ENCODE results near the gene ASB3.
"Not testable (repeated sequence)": the region's sequence is repeated elsewhere in the genome, so short reads cannot be mapped to it uniquely, and the experiment has no call there.

ASB3 gene

DNA sequence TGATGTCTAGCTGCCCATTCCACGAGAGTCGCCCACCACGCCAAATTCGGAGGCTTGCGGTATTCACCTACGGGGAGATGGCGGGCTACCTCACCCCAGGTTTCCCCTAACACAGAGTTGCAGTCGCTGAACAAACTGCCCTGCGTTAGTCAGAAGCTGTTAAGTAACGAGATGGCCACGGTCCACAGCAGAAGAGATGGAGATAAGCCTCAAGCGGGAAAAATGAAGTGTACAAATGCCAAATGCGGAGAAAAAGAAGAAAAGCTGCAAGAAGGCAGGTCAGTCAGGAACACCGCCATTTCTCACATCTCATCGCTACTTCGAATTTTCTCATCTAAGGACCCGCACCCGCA, 425 bp downstream of the ASB3 start:
- DNase-seq, result peak; percentile 23 to 38

DNA sequence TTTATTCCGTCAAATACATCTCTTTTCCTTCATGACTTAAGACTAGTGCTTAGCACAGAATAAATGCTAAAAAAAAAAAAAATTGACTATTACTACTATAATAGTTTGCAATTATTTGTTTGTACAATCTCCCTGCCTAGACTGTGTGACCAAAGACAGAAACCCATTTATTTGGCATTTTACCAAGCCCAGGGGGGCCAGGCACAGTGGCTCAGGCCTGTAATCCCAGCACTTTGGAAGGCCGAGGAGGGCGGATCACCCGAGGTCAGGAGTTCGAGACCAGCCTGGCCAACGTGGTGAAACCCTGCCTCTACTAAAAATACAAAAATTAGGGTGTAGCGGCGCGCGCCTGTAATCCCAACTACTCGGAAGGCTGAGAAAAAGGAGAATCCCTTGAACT, 1.4 kb downstream of the ASB3 start:
- no peak for DNase-seq

DNA sequence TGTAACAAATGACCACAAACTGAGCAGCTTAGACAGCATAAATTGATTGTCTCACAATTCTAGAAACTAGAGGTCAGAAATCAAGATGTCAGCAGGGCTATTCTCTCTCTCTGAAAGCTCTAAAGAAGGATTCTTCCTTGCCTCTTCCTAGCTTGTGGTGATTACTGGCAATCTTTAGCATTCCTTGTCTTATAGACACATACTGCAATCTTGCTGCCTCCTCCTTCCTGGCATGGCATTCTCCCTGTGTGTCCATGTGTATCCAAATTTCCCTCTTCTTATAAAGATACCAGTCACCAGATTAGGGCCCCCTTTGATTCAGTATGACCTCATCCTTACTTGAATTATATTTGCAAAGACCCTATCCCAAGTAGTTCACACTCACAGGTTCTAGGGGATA, 2.3 kb downstream of the ASB3 start:
- no peak for DNase-seq

DNA sequence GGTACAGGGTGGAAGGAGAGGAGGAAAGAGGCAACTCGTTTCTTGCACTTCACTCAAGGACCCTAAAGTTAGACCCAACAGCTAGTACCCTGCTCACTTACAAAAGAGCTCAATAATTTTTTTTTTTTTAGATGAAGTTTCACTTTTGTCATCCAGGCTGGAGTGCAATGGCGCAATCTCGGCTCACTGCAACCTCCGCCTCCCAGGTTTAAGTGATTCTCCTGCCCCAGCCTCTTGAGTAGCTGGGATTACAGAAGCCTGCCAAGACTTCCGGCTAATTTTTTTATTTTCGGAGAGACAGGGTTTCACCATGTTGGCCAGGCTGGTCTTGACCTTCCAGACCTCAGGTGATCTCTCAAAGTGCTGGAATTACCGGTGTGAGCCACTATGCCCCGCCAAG, 4.1 kb downstream of the ASB3 start:
- DNase-seq, result no peak

DNA sequence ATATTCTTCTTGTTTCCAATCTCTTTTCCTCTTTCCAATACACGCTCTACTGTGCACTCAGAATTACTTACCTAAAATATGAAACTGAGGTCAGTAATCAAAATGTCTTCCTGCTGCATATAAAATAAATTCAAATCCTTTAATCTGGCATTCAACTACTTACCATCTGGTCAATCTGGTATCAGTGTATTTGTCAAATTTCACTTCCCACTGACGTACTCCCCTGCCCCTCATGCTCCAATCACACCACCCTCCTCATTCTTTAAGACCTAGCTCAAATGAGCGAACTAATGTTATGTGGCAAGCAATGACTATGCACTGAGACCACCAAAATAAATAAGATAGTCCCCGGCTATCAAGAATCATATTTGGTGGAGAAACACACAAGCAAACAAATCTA, 6.7 kb downstream of the ASB3 start:
- DNase-seq, result no peak

DNA sequence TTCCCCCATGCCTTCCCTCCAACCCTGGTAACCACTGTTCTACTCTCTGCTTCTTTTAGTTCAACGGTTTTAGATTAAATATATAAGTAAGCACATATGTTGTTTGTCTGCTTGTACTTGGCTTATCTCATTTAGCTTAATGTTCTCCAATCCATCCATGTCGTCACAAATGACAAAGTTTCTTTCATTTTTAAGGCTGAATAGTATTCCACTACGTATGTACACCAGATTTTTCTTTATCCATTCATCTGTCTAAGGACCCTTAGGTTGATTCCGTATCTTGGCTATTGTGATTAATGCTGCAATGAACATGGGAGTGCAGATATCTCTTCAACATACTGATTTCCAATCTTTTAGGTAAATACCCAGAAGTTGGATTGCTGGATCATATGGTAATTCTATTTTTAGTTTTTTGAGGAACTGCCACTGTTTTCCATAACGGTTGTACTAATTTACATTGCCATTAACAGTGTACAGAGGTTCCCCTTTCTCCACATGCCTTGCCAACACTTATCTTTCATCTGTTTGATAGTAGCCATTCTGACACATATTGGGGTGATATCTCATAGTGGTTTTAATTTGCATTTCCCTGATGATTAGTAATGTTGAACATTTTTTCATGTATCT, 8.1 kb downstream of the ASB3 start:
- no peak for DNase-seq

DNA sequence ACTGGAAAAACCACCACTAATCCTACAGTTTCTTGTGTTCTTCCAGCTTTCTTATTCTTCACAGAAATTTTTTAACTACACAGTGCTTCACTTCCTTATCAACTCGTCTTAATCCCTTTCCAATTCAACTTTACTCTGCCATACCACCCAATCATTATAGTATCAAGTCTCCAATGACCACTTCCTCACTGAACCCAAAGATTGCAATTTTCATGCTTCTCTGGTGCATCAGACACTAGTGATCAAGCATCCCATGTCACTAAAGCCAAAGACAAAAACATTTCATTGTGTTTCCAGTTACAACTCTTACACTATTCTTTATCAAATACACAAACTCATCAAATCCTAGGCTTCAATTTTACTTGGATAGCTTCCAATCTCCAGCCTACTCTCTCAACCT, 9.6 kb downstream of the ASB3 start:
- no peak for DNase-seq

DNA sequence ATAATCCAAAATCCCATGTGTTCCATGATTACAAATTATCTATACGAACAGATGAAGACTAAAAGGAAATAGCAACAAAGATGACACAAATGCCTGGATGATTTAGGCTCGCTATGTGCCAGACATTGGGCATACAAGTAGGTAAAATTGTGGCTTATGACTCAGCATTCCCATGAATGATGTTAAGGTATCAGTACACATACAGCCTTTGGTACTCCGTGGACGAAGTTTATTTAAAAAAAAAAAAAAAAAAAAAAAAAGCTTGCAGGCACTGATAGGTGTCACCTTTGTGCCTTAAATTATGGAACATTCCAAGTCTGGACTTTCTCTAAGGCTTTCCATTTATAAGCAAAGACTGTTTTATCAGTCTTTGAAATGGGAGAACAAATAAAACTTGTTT, 16.5 kb downstream of the ASB3 start:
- no peak for DNase-seq

DNA sequence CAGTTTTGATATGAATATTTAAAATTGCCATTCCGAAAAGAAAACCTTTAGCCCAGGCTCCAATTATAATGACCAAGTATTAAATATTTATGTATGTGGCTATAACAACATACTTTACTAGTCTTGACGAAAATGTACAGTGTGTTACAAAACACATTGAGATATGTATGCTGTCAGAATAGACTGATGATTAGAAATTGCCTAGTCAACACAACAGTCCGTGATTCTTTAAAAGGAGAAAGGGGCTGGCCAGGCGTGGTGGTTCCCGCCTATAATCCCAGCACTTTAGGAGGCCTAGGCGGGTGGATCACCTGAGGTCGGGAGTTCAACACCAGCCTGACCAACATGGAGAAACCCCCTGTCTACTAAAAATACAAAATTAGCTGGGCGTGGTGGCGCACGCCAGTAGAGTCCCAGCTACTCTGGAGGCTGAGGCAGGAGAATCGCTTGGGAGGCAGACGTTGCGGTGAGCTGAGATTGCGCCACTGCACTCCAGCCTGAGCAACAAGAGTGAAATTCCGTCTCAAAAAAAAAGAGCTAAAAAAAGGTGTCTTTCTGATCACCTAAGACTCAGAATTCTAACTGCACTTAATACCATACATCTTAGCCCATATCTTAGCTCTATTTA, 17.3 kb downstream of the ASB3 start:
- no peak for DNase-seq

DNA sequence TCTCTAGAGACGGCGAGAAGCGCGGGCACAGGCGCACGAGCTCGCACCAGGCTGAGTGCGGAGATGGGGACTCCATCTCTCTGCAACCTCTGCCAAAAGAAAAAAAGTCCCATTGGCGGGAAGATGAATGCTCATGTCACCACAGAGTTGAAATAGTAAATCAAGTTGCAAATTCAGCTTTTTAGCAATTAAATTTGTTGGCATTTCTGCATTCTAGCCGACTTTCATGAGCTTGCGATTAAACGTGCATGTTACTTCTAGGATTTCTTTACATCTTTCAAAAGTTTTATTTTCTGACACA, 18.6 kb downstream of the ASB3 start:
- DNase-seq, result no peak

DNA sequence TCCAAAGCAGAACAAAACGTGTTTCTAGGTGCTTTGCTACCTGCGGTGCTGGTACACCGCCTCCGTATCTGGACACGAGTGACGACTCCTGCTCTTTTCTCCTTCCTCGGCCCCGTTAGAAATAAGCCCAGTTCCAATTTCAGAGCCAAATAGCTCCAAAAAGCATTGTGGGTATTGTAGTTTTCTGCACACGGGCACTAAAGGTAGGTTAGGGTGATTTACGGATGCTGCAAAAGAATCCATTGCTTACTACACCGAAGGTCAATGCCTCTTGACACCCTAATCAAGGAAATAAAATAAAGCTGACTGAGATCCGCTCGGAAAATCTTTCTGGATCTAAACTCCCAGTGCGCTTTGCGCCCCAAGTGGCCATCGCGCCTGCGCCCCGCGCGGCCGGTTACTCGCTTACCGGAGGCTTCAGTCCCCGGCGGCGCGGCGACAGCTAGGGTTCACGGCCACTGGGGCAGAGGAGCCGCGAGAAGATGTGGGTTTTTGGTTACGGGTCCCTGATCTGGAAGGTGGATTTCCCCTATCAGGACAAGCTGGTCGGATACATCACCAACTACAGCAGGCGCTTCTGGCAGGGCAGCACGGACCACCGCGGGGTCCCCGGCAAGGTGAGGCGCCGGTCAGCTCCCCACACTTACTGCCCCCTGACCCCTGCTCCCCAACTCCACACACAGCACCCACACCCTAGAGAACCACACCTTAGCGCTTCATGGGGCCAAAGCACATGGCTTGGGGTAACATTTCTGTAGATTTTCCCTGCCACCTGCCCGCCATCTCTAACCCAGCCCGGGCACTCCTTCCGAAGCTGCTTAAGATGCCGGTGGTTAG, 19.1 kb downstream of the ASB3 start, which contains the start of gene CHAC2:
Gene CHAC2 (plus strand): TSS at position 400 of the 837 bp plus-strand sequence. CDS start 83 bp downstream, at position 483.
- peak; percentile 88 to 89 for DNase-seq

DNA sequence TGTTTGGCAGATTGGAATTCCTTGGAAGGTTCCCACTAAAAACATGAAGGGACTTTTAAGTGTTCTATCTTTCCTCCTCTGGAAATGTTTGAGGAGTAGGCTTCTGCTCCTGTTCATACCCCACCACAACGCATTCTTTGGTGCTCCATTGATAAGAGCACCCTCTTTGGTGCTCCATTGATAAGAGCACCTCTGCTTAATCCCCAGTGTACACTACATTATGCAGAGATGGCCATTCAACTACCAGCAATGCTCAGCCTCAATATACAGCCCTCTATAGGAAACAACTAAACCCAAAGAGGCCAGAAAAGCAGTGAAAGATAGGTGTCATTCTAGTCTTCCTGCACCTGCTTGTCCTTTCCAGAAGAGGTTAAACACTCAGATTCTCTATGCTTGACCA, 21.0 kb downstream of the ASB3 start:
- DNase-seq, result no peak

DNA sequence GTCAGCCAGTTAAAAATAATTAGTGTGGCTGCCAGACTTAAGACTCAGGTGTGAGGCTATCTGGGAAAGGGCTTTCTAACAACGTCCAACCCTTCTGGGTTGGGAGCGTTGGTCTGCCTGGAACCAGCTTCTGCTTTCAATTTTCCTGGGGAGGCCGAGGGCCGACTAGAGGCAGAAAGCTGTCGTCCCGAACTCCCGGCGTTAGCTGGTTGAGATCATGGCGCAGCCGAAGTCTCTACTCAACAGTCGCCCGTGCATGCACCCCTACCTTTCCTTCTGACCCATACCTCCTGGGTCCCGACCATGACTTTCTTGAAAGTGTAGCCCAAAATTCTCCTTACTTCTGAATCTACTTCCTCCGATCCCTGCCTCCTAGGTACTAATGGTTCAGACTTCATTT, 29.5 kb downstream of the ASB3 start:
- not testable (repeated sequence) for DNase-seq

DNA sequence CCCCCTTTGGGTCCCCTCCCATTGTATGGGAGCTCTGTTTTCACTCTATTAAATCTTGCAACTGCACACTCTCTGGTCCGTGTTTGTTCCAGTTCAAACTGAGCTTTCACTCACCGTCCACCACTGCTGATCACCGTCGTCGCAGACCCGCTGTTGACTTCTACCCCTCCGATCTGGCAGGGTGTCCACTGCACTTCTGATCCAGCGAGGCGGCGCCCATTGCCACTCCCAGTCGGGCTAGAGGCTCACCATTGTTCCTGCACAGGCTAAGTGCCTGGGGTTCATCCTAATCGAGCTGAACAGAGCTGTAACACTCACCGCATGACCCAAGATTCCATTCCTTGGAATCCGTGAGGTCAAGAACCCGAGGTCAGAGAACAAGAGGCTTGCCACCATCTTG, 30.1 kb downstream of the ASB3 start:
- DNase-seq, result no peak

DNA sequence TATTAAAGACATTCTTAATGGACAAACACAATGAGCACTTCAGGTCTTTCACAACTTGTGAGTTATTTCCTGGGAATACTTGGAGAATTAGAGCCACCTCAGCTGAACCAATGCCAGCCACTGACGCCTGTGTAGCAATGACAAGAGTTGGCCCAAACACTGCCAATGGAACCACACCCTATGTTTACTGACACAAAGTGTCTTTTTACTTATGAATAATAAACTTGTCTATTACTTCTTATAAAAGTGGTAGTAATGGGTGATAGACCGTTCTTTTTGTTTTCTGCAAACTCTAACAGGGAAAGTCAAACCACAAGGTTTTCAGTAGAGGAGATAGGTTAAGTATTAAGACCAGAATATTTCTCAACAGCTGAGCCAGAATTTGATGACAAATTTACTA, 31.6 kb downstream of the ASB3 start:
- no peak for DNase-seq

DNA sequence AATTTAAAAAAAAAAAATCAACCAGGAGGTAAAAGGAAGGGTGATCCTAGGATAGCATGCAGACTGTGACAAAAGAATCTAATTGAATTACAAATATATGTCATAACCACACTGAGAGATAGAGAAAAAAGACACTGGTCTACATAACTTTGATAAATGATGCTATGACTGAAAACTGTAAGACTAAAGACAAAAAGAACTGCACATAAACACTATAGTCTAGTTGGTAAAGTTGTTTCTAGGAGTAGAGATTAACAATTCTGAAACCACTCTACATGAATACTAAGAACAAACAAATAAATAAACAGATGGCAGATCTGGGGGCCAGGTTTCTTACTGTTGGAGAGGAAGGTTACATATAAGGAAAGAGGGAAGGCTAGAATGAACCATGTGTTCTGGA, 33.7 kb downstream of the ASB3 start:
- no peak for DNase-seq

DNA sequence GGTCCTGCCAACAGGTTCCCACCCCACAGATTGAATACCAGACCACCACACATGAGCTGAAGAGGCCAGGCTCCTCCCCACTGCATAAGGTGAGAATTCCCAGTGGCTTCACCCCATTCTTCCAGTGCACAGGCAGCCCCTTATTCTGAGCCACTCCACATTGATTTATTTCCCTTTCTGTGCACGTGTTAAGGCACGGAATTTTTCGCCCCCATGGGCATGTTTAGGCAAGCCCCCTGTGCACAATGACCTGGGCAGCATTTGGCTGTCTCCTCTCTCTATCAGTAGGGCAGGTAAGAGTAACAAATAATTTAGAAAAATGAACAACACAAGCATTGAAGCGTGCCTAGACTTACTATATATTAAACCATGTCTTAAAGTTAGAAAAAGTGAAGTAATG, 34.4 kb downstream of the ASB3 start:
- DNase-seq, result no peak

DNA sequence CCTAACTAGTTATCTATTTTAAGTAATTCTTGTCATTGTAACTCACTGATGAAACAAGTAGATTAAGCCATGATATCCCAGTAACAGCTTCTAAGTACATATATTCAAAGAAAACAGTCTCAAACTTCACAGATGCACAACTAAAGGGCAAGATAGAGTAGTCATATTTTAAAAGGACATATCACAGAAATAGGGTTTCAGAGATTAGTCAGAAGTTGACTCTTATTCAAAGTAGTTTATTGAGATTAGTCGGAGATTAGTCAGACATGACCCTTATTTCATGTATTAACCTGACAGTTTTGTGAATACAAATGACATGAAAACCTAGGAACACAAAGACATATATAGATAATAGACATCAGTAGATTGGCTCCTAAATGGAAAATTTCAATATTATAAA, 35.0 kb downstream of the ASB3 start:
- DNase-seq, result no peak

DNA sequence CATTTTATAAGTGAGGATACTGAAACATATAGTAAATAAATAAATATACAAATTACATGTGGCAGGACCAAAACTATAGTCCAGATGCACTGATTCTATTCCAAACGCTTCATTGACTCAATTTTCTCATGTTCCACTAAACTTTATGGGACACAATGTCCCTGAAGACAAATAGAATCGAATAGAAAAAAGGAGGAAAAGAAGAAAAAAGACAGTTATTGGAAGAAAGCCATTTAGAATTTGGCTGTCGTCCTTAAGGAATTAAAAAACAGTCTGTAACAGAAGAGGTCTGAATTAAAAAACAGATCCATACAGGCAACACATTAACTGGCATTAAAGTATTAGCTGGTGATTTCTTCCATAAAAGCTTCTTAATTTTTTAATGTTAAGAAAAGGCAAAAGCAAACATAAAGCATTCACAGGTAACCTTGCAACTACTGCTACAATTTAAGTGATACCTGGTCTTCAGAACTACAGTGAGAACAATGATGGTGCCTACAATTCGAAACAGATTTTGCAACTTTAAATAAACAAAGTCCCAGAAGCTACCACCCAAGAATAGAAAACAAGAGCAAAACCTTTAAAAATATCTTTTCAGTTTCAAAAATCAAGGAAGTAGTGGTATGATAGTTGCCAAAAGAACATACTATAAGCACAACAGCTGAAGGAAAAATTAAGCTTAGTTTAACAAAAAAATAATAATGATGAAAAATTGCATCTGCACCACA, 36.5 kb downstream of the ASB3 start:
- DNase-seq, result no peak

DNA sequence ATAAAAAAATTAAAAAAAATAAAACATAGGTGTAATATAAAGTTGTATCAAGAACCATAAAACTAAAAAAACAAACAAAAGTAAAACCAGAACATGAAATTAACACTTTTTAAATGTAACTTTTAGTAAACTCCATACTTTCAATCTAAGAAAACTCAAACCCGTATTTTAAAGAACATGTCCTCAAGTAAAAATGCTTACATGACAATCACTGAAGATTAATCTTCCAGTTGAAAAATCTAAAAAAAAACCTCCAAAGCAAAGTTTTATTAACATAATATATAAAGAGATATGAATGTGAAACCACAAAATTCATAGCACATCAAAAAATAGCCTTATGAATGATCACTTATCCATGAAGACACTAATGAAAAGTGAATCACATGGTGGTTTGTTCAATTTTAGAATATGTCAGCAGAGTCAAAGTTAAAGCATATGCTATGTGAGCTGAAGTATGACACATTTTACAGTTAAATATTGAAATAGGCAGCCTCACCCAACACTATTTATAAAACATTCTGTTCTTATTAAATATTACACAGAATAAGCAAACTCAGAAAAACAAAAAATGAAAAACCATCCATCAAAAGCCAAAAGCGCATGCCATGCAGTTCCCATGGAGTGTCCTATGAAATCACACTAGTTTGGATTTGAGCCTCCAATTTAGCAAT, 42.2 kb downstream of the ASB3 start:
- no peak for DNase-seq

DNA sequence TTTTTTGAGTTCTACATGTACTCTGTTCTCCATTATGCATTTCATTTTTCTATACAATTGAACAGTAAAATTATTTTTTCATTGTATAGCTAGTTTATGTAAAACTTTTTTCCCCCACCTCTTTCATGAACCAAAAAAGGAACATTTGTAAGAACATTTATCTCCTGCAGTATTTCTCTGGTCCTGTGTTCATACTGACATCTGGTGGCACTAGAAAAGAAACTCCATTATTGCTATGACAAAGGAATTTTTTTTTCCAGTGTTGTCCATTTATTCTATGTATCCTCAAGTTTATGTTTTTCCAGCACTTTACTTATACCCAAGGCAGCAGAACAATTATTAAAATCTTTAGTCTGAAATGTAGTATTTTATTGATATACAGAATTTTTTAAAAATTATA, 46.6 kb downstream of the ASB3 start:
- DNase-seq, result no peak

DNA sequence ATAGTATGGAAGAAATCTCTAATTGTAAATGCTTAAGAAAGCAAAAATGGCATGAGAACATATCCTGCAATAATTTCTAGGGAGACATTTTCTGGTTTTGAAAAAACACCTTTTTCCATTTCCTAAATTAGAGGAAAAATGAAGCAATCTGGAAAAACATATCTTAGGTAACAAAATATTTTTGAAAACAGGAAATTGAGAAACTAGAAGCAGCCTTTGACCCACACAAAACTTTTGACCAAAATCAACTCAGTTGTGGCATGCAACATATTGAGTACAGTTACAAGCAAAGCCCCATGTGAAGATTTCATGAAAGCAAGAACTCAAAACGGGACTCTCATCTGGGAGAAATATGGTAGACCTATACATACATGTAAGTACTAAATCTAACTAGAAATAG, 47.7 kb downstream of the ASB3 start:
- no peak for DNase-seq

DNA sequence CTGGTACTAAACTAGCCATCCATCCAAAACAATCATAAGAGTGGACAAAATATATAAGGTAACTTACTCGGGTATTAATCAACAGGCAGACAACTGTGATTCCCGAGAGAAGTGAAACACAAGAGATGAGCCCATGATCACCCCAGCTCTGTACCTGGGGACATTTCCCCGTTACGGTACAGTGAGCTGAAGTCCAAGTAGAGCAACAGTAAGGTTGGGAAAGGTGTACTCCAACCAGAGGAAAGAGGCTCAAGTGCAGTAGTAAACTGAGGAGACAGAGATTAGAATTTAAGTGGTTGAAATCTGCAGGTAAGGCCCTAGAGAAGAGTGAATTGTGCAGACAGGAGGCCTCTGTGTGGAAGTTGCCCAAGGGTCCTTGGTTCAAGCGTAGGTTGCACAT, 49.7 kb downstream of the ASB3 start:
- DNase-seq, result no peak

All from stimulated activated CD4-positive, alpha-beta T cell treated with anti-CD3 and anti-CD28 coated beads, Interleukin-2, amount 100 ng/mL, for 24 hours (primary cell).